GM12878 (cell line): ENCODE measurements around the gene NDUFB7. TPM values are rescaled to one million over a fixed set of nuclear protein-coding genes. Genes with fewer than 3 reads are reported as not detected.

Source experiments
- ATAC-seq: fragments of 200-7000 bp; cut with Tn5 transposase; 3 replicates; pipeline ENCODE4 v1.9.1; 2020; ENCODE audit warnings: mild to moderate bottlenecking, moderate library complexity
- BruUV-seq: library from RNA; stranded (reverse); fragments of 400-500 nt; replicated peaks from 2 replicates; lab custom pipeline; 2021; lab: Mats Ljungman, UMichigan
- CTCF ChIA-PET: fragments of 300-600 bp; sonication (Branson Sonifier 250); formaldehyde crosslinking; extraction: SDS; loops from one replicate; lab custom pipeline; 2021; ENCODE audit warnings: inconsistent platforms; lab: Yijun Ruan, JAX
- POLR2A ChIA-PET: fragments of 350-600 bp; formaldehyde crosslinking; extraction: SDS; loops from one replicate; lab custom pipeline; 2021; ENCODE audit warnings: inconsistent platforms; lab: Charles Lee
- RAD21 ChIA-PET: fragments of 300-600 bp; sonication (Branson Sonifier 250); formaldehyde crosslinking; loops from one replicate; lab custom pipeline; 2023; ENCODE audit warnings: antibody characterized with exemption; ENCODE audit not compliant: unreplicated experiment; lab: Charles Lee
- SMC1A ChIA-PET: fragments of 300-600 bp; sonication (Branson Sonifier 250); formaldehyde crosslinking; loops from one replicate; lab custom pipeline; 2023; ENCODE audit not compliant: unreplicated experiment, uncharacterized antibody; lab: Charles Lee
- DNase-seq: peaks from one replicate; pipeline ENCODE4 v3.0.0-alpha.2; 2011; ENCODE audit warnings: low read depth, low spot score
- FAIRE-seq: peaks from 3 replicates; lab custom pipeline; 2011; peaks lifted over from hg19 to GRCh38; lab: Jason Lieb, UNC
- H2AFZ ChIP-seq: 2 replicates; pipeline ENCODE4 v1.6.0; 2011; ENCODE audit warnings: low read depth, low read length, control low read depth; ENCODE audit not compliant: control insufficient read depth
- H3K27ac ChIP-seq: 2 replicates; pipeline ENCODE4 v1.5.1; 2011; ENCODE audit warnings: control low read depth; ENCODE audit not compliant: control insufficient read depth, insufficient read depth
- H3K27me3 ChIP-seq, 2 experiments: replicated peaks in 1 of 2; 2 replicates each; pipeline versions ENCODE4 v1.6.0 to v1.6.1; 2011; ENCODE audit warnings: low read length in 1 of 2; ENCODE audit not compliant: control insufficient read depth in 2 of 2, insufficient read depth in 2 of 2
- H3K36me3 ChIP-seq, 2 experiments: 2 replicates each; pipeline ENCODE4 v1.5.1; 2011; ENCODE audit warnings: low read length in 1 of 2; ENCODE audit not compliant: control insufficient read depth in 2 of 2, insufficient read depth in 2 of 2
- H3K4me1 ChIP-seq: 2 replicates; pipeline ENCODE4 v1.6.1; 2011; ENCODE audit warnings: mild to moderate bottlenecking, low read length, moderate library complexity, mixed read lengths; ENCODE audit not compliant: control insufficient read depth, insufficient read depth
- H3K4me2 ChIP-seq: 2 replicates; pipeline ENCODE4 v1.6.0; 2011; ENCODE audit warnings: control low read depth; ENCODE audit not compliant: control insufficient read depth, insufficient read depth
- H3K4me3 ChIP-seq: fragments of 200-600 bp; sonication (generic); 2 replicates; pipeline ENCODE4 v1.5.1; 2016
- H3K79me2 ChIP-seq: 2 replicates; pipeline ENCODE4 v1.6.0; 2011; ENCODE audit warnings: low read length; ENCODE audit not compliant: control insufficient read depth, insufficient read depth
- H3K9ac ChIP-seq: 2 replicates; pipeline ENCODE4 v1.8.0; 2011; ENCODE audit warnings: low read length, control low read depth, mixed read lengths; ENCODE audit not compliant: control insufficient read depth, insufficient read depth
- H3K9me3 ChIP-seq: replicated peaks from 3 replicates; pipeline ENCODE4 v1.5.1; 2011; ENCODE audit warnings: mild to moderate bottlenecking, low read length; ENCODE audit not compliant: control insufficient read depth, insufficient read depth
- H4K20me1 ChIP-seq: 2 replicates; pipeline ENCODE4 v1.6.0; 2011; ENCODE audit not compliant: control insufficient read depth, insufficient read depth
- BCL3 ChIP-seq: IDR thresholded peaks from 2 replicates; pipeline ENCODE4 v1.6.1; 2011; ENCODE audit warnings: borderline replicate concordance, low read depth, mild to moderate bottlenecking, moderate library complexity, low read length; ENCODE audit not compliant: insufficient read depth, poor library complexity, severe bottlenecking
- BRCA1 ChIP-seq: IDR thresholded peaks from 2 replicates; pipeline ENCODE4 v1.6.1; 2011; ENCODE audit warnings: low read depth, low read length, improper control_type of control experiment
- CHD4 ChIP-seq: fragments of 200-600 bp; sonication (generic); IDR thresholded peaks from 2 replicates; pipeline ENCODE4 v1.6.1; 2016; ENCODE audit warnings: mild to moderate bottlenecking
- CREM ChIP-seq: IDR thresholded peaks from 2 replicates; pipeline ENCODE4 v1.6.1; 2014; ENCODE audit warnings: antibody characterized with exemption, low read depth
- ETV6 ChIP-seq, 2 experiments: fragments of 450-650 bp in 1 of 2; IDR thresholded peaks in 1 of 2; conservative IDR thresholded peaks in 1 of 2; 2 replicates each; pipeline ENCODE4 v1.6.1; 2014; ENCODE audit warnings: antibody characterized with exemption in 1 of 2, borderline replicate concordance in 1 of 2, low read depth in 1 of 2, mild to moderate bottlenecking in 1 of 2, moderate library complexity in 1 of 2
- IRF4 ChIP-seq: IDR thresholded peaks from 2 replicates; pipeline ENCODE4 v1.6.1; 2011; ENCODE audit warnings: low read depth, low read length
- JUND ChIP-seq: IDR thresholded peaks from 2 replicates; pipeline ENCODE4 v1.6.1; 2012; ENCODE audit warnings: low read depth, mild to moderate bottlenecking, low read length, improper control_type of control experiment, moderate library complexity
- KDM1A ChIP-seq: fragments of 200-600 bp; sonication (generic); IDR thresholded peaks from 2 replicates; pipeline ENCODE4 v1.6.1; 2016; ENCODE audit warnings: borderline replicate concordance
- PAX5 ChIP-seq: IDR thresholded peaks from 2 replicates; pipeline ENCODE4 v1.6.1; 2011; ENCODE audit warnings: low read depth, low read length, borderline replicate concordance
- POU2F2 ChIP-seq: IDR thresholded peaks from 3 replicates; pipeline ENCODE4 v1.6.1; 2011; ENCODE audit warnings: low read depth, mild to moderate bottlenecking, low read length, borderline replicate concordance
- RBBP5 ChIP-seq: fragments of 200-600 bp; sonication (generic); conservative IDR thresholded peaks from 2 replicates; pipeline ENCODE4 v1.6.1; 2016
- REST ChIP-seq: IDR thresholded peaks from 2 replicates; pipeline ENCODE4 v1.6.1; 2012; ENCODE audit warnings: mild to moderate bottlenecking, low read depth, low read length
- RFX5 ChIP-seq: IDR thresholded peaks from 2 replicates; pipeline ENCODE4 v1.6.1; 2011; ENCODE audit warnings: low read depth, low read length, improper control_type of control experiment
- SMAD5 ChIP-seq: IDR thresholded peaks from 2 replicates; pipeline ENCODE4 v1.6.1; 2016; ENCODE audit warnings: antibody characterized with exemption, low read depth
- SP1 ChIP-seq: IDR thresholded peaks from one replicate; pipeline ENCODE4 v1.6.1; 2011; ENCODE audit warnings: low read depth, low read length
- SREBF2 ChIP-seq: IDR thresholded peaks from 2 replicates; pipeline ENCODE4 v1.6.1; 2012; ENCODE audit warnings: mild to moderate bottlenecking, low read length
- TBL1XR1 ChIP-seq: IDR thresholded peaks from 2 replicates; pipeline ENCODE4 v1.6.1; 2012; ENCODE audit warnings: low read depth, low read length, improper control_type of control experiment
- TCF12 ChIP-seq: IDR thresholded peaks from 2 replicates; pipeline ENCODE4 v1.6.1; 2011; ENCODE audit warnings: low read depth, mild to moderate bottlenecking, low read length
- ZNF217 ChIP-seq: fragments of 450-650 bp; IDR thresholded peaks from 2 replicates; pipeline ENCODE4 v1.6.1; 2017; ENCODE audit warnings: antibody characterized with exemption, mild to moderate bottlenecking
- WGBS: methylation state at CpG from one replicate; pipeline ENCODE4 v1.1.6; 2016; ENCODE audit warnings: low lambda C conversion rate; ENCODE audit not compliant: insufficient replicate concordance, insufficient coverage; ENCODE audit errors: missing lambda C conversion rate; 5-methylcytosine and 5-hydroxymethylcytosine counted together
- in situ Hi-C: fragments of 300-500 bp; cut with MboI; formaldehyde crosslinking; loops from 9 replicates; pipeline ENCODE4 v1.14.3; 2018; ENCODE audit warnings: mixed read lengths
- intact Hi-C: fragments of 100-400 bp; cut with micrococcal nuclease; formaldehyde crosslinking; loops from one replicate; pipeline ENCODE4 v1.14.2; 2022; ENCODE audit not compliant: unreplicated experiment
- polyA plus RNA-seq, 11 experiments: library from polyadenylated mRNA; depleted of rRNA in 4 of 11; unstranded in 6 of 11; stranded (reverse) in 5 of 11; fragments of >200 nt; fragmentation: Nextera tagmentation in 4 of 11; fragmentation: Illumina TruSeq in 1 of 11; extraction: Ambion mirVana in 4 of 11; extraction: Trizol in 1 of 11; gene quantifications; 1 replicate in 1 of 11; 2 replicates in 10 of 11; pipeline versions ENCODE4 v1.2.1 to v1.2.3, GENCODE V29; 2011 to 2016; ENCODE audit warnings: inconsistent platforms in 2 of 11, missing spikeins in 2 of 11, low read depth in 1 of 11
- total RNA-seq, 4 experiments: library from RNA; depleted of rRNA in 3 of 4; stranded (reverse); fragments of >200 nt in 3 of 4; fragmentation: Illumina TruSeq in 1 of 4; extraction: Trizol in 1 of 4; gene quantifications; 2 replicates each; pipeline versions ENCODE4 v1.2.1 to v1.2.3, GENCODE V29; 2013 to 2021
- TF ChIP-seq, protein P1 (sequence below): fragments of 450-650 bp; formaldehyde crosslinking; IDR thresholded peaks from 2 replicates; pipeline ENCODE4 v1.5.0; 2022; ENCODE audit warnings: mild to moderate bottlenecking, missing genetic modification characterization

NDUFB7 gene
- total and polyA plus RNA-seq, 10 of the 15 experiments (the other 5 are each of a cell fraction or from before 2014, with no cell fraction given): 14.6 to 480 (median 182) TPM

DNA sequence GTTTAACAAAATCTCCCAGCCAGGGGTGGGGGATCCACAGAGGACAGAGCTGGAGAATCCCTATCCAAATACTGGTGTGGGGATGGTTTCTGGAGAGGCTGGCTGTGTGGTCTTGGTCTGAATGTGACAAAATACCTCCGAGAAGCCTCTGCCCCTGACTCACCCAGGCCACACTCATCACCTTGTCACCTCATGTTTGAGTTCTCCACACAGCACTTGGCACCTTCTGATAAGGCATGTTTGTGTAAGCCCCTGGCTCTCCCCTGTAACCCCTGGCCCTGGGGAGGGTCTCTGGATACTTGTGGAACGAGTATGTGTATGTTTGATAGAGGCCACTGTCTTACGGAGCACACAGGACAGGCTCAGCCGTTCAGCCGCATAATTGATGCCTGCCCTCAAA lies 27.8 kb downstream of the NDUFB7 start:
- H3K4me1 ChIP-seq: no peaks in the 10 kb centered on the region
- H3K9me3 ChIP-seq: no peaks in the 10 kb centered on the region
- H3K4me2 ChIP-seq: no peak overlapping the region
- SMC1A ChIA-PET: no interaction called here
- TF ChIP-seq RFX5 (no peak), SREBF2 (no peak), BCL3 (no peak), ETV6 (conservative IDR thresholded peaks at IDR 0.05 in 1 of 2, IDR thresholded peaks at IDR 0.05 in 1 of 2; ENCODE audit: borderline replicate concordance in 1 of 2, low read depth in 1 of 2) (no peak), TCF12 (no peak), PAX5 (no peak), ZNF217 (no peak), IRF4 (no peak), CREM (no peak), REST (no peak), CHD4 (no peak), SP1 (no peak), JUND (no peak), TBL1XR1 (no peak), SMAD5 (no peak), BRCA1 (no peak), KDM1A (no peak), RBBP5 (no peak), POU2F2 (no peak)
- TF ChIP-seq, protein P1, sequence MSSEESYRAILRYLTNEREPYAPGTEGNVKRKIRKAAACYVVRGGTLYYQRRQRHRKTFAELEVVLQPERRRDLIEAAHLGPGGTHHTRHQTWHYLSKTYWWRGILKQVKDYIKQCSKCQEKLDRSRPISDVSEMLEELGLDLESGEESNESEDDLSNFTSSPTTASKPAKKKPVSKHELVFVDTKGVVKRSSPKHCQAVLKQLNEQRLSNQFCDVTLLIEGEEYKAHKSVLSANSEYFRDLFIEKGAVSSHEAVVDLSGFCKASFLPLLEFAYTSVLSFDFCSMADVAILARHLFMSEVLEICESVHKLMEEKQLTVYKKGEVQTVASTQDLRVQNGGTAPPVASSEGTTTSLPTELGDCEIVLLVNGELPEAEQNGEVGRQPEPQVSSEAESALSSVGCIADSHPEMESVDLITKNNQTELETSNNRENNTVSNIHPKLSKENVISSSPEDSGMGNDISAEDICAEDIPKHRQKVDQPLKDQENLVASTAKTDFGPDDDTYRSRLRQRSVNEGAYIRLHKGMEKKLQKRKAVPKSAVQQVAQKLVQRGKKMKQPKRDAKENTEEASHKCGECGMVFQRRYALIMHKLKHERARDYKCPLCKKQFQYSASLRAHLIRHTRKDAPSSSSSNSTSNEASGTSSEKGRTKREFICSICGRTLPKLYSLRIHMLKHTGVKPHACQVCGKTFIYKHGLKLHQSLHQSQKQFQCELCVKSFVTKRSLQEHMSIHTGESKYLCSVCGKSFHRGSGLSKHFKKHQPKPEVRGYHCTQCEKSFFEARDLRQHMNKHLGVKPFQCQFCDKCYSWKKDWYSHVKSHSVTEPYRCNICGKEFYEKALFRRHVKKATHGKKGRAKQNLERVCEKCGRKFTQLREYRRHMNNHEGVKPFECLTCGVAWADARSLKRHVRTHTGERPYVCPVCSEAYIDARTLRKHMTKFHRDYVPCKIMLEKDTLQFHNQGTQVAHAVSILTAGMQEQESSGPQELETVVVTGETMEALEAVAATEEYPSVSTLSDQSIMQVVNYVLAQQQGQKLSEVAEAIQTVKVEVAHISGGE (CRISPR knock-in tag): no peak
- H3K9ac ChIP-seq: no peak overlapping the region
- H2AFZ ChIP-seq: no peak overlapping the region
- CTCF ChIA-PET: no interaction called here
- DNase-seq: no peak
- H4K20me1 ChIP-seq: no peaks in the 10 kb centered on the region
- intact Hi-C loops (no loop called here), in situ Hi-C loops (no loop called here)
- BruUV-seq: no TSS peak
- H3K4me3 ChIP-seq: no peak overlapping the region
- ATAC-seq: no peak
- FAIRE-seq: no peak
- 81% methylated on average over 5 of the region's 5 CpGs for WGBS
- H3K79me2 ChIP-seq: no peaks in the 10 kb centered on the region; the same call in none of the 2 replicates
- no peaks in the 10 kb centered on the region; a peak in 4 of 4 replicates for H3K36me3 ChIP-seq
- no peak overlapping the region for H3K27ac ChIP-seq
- RAD21 ChIA-PET: no interaction called here
- POLR2A ChIA-PET: no interaction called here
- H3K27me3 ChIP-seq: no peaks in the 10 kb centered on the region
